ENCODE measurements around the gene FHL2. TPM values are rescaled to one million over a fixed set of nuclear protein-coding genes. Genes with fewer than 3 reads are reported as not detected.

The FHL2 gene
- total RNA-seq, 6 experiments from 2014 or later: 4.2 to 36.6 (median 12.0) TPM

GRCh38 chr2:105315314-105315713, 83.5 kb downstream of the FHL2 start:
- intact Hi-C loops (cut with DNase I): no loop called here
- H3K27me3 ChIP-seq: no peaks in the 10 kb centered on the region
- ATAC-seq: no peak

GRCh38 chr2:105313877-105314276, 85.0 kb downstream of the FHL2 start:
- DNase-seq (no peak), ATAC-seq (no peak)
- Histone ChIP-seq H3K4me1 (no peaks in the 10 kb centered on the region), H3K4me3 (no peak overlapping the region), H3K9me3 (no peaks in the 10 kb centered on the region), H3K36me3 (no peaks in the 10 kb centered on the region), H3K27me3 (no peaks in the 10 kb centered on the region), H3K27ac (no peak overlapping the region)
- intact Hi-C loops (cut with DNase I): no loop called here
- TF ChIP-seq CTCF (IDR thresholded peaks at IDR 0.05) (no peak), POLR2A (IDR thresholded peaks at IDR 0.05) (no peak)

More at GRCh38 chr2:105315314-105315713, 83.5 kb downstream of the FHL2 start:
- WGBS (ENCODE audit: insufficient coverage, low coverage, low lambda C conversion rate, missing lambda C conversion rate): 75% methylated on average over 3 of the region's 3 CpGs
- no peaks in the 10 kb centered on the region for H3K4me1 ChIP-seq
- no peaks in the 10 kb centered on the region for H3K9me3 ChIP-seq
- TF ChIP-seq POLR2A (IDR thresholded peaks at IDR 0.05) (no peak), CTCF (IDR thresholded peaks at IDR 0.05) (no peak)
- H3K4me3 ChIP-seq: no peak overlapping the region
- no peak overlapping the region for H3K27ac ChIP-seq
- no peaks in the 10 kb centered on the region for H3K36me3 ChIP-seq
- DNase-seq: no peak

Other genes with a start within 250 kb of the FHL2 start
- not detected for gene GPR45, start 157.3 kb downstream of the FHL2 start, total RNA-seq
- gene TGFBRAP1, start 69.3 kb downstream of the FHL2 start, total RNA-seq: 10 to 100 TPM in 2 of 6 experiments, 1 to 10 TPM in 4; 5.7 to 11.2 (median 7.1) TPM
- gene C2orf49, start 61.5 kb downstream of the FHL2 start, total RNA-seq: 1 to 10 TPM; 3.9 to 7.4 (median 6.4) TPM

Data from right lobe of liver (tissue), 6 donors.